Caco-2 (cell line): ENCODE results near the gene CSNK2A2. TPM values are rescaled to one million over a fixed set of nuclear protein-coding genes. Genes with fewer than 3 reads are reported as not detected.

Source experiments
- BruUV-seq: library from RNA; stranded (reverse); fragments of 400-500 nt; replicated peaks from 2 replicates; lab custom pipeline; 2021; lab: Mats Ljungman, UMichigan
- CTCF ChIA-PET: fragments of 300-600 bp; sonication (Branson Sonifier 250); formaldehyde crosslinking; loops from one replicate; lab custom pipeline; 2022; ENCODE audit warnings: antibody characterized with exemption; lab: Charles Lee
- POLR2A ChIA-PET: fragments of 300-600 bp; sonication (Branson Sonifier 250); formaldehyde crosslinking; loops from one replicate; lab custom pipeline; 2022; ENCODE audit warnings: antibody characterized with exemption; lab: Charles Lee
- DNase-seq, 2 experiments: peaks; one replicate each; pipeline versions ENCODE4 v3.0.0 to v3.0.0-alpha.2; 2020 to 2022
- H3K27me3 ChIP-seq: replicated peaks from 2 replicates; pipeline ENCODE4 v1.6.0; 2011; ENCODE audit warnings: low read length; ENCODE audit not compliant: control insufficient read depth, insufficient read depth
- H3K36me3 ChIP-seq: 2 replicates; pipeline ENCODE4 v1.5.1; 2011; ENCODE audit warnings: low read length; ENCODE audit not compliant: control insufficient read depth, insufficient read depth
- H3K4me1 ChIP-seq: fragments of 250-450 bp; sonication (Bioruptor Pico); 2 replicates; pipeline ENCODE4 v1.5.1; 2020; ENCODE audit warnings: mild to moderate bottlenecking
- H3K4me3 ChIP-seq: 2 replicates; pipeline ENCODE4 v1.5.1; 2011; ENCODE audit warnings: low read depth, mild to moderate bottlenecking, control low read depth, low read length
- H3K9me3 ChIP-seq: fragments of 250-450 bp; sonication (Bioruptor Pico); 2 replicates; pipeline ENCODE4 v1.5.1; 2020; ENCODE audit warnings: mild to moderate bottlenecking, moderate library complexity
- H3K27ac Mint-ChIP-seq: one replicate; pipeline ENCODE4 v1.8.0; 2022; ENCODE audit warnings: mixed read lengths; ENCODE audit not compliant: unreplicated experiment
- H3K27me3 Mint-ChIP-seq: one replicate; pipeline ENCODE4 v1.8.0; 2022; ENCODE audit warnings: mixed read lengths; ENCODE audit not compliant: insufficient read depth, unreplicated experiment
- H3K36me3 Mint-ChIP-seq: one replicate; pipeline ENCODE4 v1.8.0; 2022; ENCODE audit warnings: mild to moderate bottlenecking, mixed read lengths; ENCODE audit not compliant: insufficient read depth, unreplicated experiment
- H3K4me1 Mint-ChIP-seq: one replicate; pipeline ENCODE4 v1.8.0; 2022; ENCODE audit warnings: low read depth, mixed read lengths; ENCODE audit not compliant: unreplicated experiment
- H3K4me3 Mint-ChIP-seq: one replicate; pipeline ENCODE4 v1.8.0; 2022; ENCODE audit warnings: mild to moderate bottlenecking, moderate library complexity, mixed read lengths; ENCODE audit not compliant: unreplicated experiment
- H3K9me3 Mint-ChIP-seq: one replicate; pipeline ENCODE4 v1.8.0; 2022; ENCODE audit warnings: mixed read lengths; ENCODE audit not compliant: unreplicated experiment
- intact Hi-C: fragments of 100-400 bp; cut with micrococcal nuclease; formaldehyde crosslinking; loops from one replicate; pipeline ENCODE4 v1.10.0; 2022; ENCODE audit not compliant: unreplicated experiment
- total RNA-seq: library from RNA; stranded (reverse); gene quantifications from 2 replicates; pipeline ENCODE4 v1.2.3, GENCODE V29; 2022
- TF ChIP-seq, protein P1 (sequence below), 2 experiments: fragments of 200-600 bp in 1 of 2; IDR thresholded peaks; 1 replicate in 1 of 2; 2 replicates in 1 of 2; pipeline versions ENCODE4 v1.5.1 to v1.8.0; 2011 to 2022; ENCODE audit warnings: antibody characterized with exemption in 1 of 2, control low read depth in 1 of 2, inconsistent platforms in 1 of 2, low read depth in 1 of 2, low read length in 1 of 2, mild to moderate bottlenecking in 1 of 2, moderate library complexity in 1 of 2; ENCODE audit not compliant: insufficient read depth in 1 of 2, severe bottlenecking in 1 of 2, unreplicated experiment in 1 of 2

CSNK2A2 gene
- total RNA-seq, 1 experiment from 2014 or later = 181 TPM

DNA sequence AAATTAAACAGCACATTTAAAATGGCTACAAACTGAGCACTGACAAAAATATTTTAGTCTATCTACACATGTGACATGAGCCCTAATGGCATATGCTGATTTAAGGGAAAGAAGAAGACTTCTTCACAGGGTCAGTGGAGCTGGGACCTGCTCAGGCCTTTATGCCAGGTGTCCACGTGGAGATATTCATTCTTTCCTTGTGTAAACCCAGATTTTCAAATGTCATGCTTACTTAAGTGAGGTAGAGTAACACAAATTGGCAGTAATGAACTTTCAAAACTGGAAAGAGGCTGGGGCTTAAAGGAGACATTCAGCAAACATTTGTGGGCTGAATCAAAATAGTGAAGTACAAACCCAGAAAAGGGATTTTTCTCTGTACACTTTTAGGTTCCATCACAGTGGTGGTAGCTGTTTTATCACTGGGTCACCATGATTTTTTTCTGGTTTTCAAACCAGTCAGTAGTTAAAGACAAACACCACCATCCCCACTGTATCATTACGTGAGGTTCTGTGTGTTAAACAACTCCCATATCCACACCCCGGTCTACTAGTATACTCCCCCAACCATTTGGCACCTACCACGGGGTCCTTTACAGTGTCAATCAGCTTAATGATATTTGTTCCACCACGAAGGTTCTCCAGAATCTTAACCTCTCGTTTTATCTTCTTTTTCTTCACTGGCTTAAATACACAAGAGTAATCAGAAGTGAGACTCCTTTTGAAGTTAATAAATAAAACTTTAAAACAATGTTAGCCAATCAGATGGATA lies 11.5 kb downstream of the CSNK2A2 start:
- no peaks in the 10 kb centered on the region for H3K4me1 Mint-ChIP-seq
- H3K36me3 Mint-ChIP-seq = peaks cover 96% of the 10 kb centered on the region
- Histone ChIP-seq H3K4me3 (no peak overlapping the region), H3K36me3 (peaks cover 7% of the 10 kb centered on the region), H3K9me3 (no peaks in the 10 kb centered on the region), H3K4me1 (no peaks in the 10 kb centered on the region), H3K27me3 (no peaks in the 10 kb centered on the region)
- intact Hi-C loops = no loop called here
- no peak overlapping the region for H3K4me3 Mint-ChIP-seq
- H3K27me3 Mint-ChIP-seq = no peaks in the 10 kb centered on the region
- H3K9me3 Mint-ChIP-seq = no peaks in the 10 kb centered on the region
- no peak overlapping the region for H3K27ac Mint-ChIP-seq
- no peak for DNase-seq
- TF ChIP-seq, protein P1, sequence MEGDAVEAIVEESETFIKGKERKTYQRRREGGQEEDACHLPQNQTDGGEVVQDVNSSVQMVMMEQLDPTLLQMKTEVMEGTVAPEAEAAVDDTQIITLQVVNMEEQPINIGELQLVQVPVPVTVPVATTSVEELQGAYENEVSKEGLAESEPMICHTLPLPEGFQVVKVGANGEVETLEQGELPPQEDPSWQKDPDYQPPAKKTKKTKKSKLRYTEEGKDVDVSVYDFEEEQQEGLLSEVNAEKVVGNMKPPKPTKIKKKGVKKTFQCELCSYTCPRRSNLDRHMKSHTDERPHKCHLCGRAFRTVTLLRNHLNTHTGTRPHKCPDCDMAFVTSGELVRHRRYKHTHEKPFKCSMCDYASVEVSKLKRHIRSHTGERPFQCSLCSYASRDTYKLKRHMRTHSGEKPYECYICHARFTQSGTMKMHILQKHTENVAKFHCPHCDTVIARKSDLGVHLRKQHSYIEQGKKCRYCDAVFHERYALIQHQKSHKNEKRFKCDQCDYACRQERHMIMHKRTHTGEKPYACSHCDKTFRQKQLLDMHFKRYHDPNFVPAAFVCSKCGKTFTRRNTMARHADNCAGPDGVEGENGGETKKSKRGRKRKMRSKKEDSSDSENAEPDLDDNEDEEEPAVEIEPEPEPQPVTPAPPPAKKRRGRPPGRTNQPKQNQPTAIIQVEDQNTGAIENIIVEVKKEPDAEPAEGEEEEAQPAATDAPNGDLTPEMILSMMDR (IDR thresholded peaks at IDR 0.05; ENCODE audit: insufficient read depth in 1 of 2, low read depth in 1 of 2, low read length in 1 of 2, severe bottlenecking in 1 of 2, unreplicated experiment in 1 of 2) = no peak
- ChIA-PET CTCF (no interaction called here), POLR2A (no interaction called here)
- BruUV-seq = no TSS peak

DNA sequence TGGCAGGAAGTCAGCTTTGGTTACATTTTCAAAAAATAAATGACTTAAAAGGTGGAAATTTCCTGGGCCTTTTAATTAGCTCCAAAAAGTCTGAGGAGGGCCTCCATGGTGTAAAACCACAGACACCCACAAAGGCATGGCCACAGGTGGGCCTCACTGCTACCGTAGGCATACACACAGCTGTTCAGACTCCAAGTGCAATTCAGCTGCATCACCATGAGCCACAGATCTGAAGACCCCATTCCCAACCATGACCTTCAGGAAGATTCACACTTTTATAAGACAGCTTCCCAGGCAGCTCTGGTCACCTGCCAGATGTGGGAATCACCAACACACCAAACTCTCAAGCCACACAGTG lies 20.6 kb downstream of the CSNK2A2 start:
- Mint-ChIP-seq H3K4me1 (no peaks in the 10 kb centered on the region), H3K27me3 (no peaks in the 10 kb centered on the region), H3K4me3 (no peak overlapping the region), H3K36me3 (peaks cover 92% of the 10 kb centered on the region), H3K27ac (no peak overlapping the region), H3K9me3 (no peaks in the 10 kb centered on the region)
- Histone ChIP-seq H3K4me3 (no peak overlapping the region), H3K36me3 (peaks cover 2% of the 10 kb centered on the region; the same call in 1 of the 2 replicates), H3K4me1 (no peaks in the 10 kb centered on the region), H3K9me3 (no peaks in the 10 kb centered on the region), H3K27me3 (no peaks in the 10 kb centered on the region)
- CTCF ChIA-PET = no interaction called here
- BruUV-seq = no TSS peak
- TF ChIP-seq, protein P1 (IDR thresholded peaks at IDR 0.05; ENCODE audit: insufficient read depth in 1 of 2, low read depth in 1 of 2, low read length in 1 of 2, severe bottlenecking in 1 of 2, unreplicated experiment in 1 of 2) = no peak
- POLR2A ChIA-PET = no interaction called here
- intact Hi-C loops = no loop called here
- no peak for DNase-seq

DNA sequence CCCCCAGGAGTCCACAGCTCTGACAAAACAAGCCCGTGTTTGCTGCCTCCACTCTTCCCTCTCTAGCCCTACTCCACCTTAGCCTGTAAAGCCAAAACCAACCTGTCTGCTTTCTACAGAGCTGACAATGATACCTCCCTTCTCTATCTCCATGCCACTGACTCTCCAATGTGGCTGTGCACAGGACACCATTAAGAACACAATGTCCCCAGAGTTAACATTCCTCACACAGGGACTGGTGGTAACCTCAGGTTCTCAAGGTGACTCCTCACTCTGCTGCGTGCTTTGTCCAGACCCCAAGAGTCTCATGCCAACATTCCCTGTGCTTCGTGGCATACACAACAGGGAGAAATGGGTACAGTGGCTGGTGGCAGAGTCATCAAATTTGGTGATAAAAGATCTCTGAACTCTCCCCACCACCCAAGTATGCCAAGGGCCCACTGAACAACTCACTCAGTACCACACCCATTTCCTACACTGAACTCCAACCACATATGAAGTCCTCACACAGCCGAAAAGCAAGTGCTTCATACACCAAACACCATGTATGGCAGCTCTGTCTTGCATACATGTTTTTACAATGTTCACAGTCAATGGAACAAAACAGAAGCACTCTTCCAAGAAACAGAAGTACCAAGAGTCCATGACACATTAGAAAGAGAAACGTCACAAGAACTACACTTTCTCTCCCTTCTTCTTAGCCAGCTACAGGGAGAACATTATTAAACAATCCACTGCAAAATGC lies 21.1 kb downstream of the CSNK2A2 start:
- Histone ChIP-seq H3K27me3 (no peaks in the 10 kb centered on the region), H3K36me3 (peaks cover 2% of the 10 kb centered on the region; the same call in 1 of the 2 replicates), H3K4me3 (no peak overlapping the region), H3K4me1 (no peaks in the 10 kb centered on the region), H3K9me3 (no peaks in the 10 kb centered on the region)
- Mint-ChIP-seq H3K36me3 (peaks cover 91% of the 10 kb centered on the region), H3K27ac (no peak overlapping the region), H3K4me1 (no peaks in the 10 kb centered on the region), H3K9me3 (no peaks in the 10 kb centered on the region), H3K27me3 (no peaks in the 10 kb centered on the region), H3K4me3 (no peak overlapping the region)
- BruUV-seq = no TSS peak
- TF ChIP-seq, protein P1 (IDR thresholded peaks at IDR 0.05; ENCODE audit: insufficient read depth in 1 of 2, low read depth in 1 of 2, low read length in 1 of 2, severe bottlenecking in 1 of 2, unreplicated experiment in 1 of 2) = no peak
- intact Hi-C loops = no loop called here
- no peak for DNase-seq
- ChIA-PET CTCF (no interaction called here), POLR2A (no interaction called here)
